A673 (cell line): ENCODE results near the gene GPR179.

Experiments
- EZH2 ChIP-seq: fragments of 200-600 bp; sonication (generic); IDR thresholded peaks from 2 replicates; pipeline ENCODE4 v1.6.1; 2017; ENCODE audit warnings: borderline replicate concordance, low read depth, mild to moderate bottlenecking, mixed read lengths, antibody characterized with exemption, low read length; ENCODE audit not compliant: poor library complexity, severe bottlenecking
- TF ChIP-seq, protein P1 (sequence below): fragments of 300-800, 200-600 bp; sonication (generic); conservative IDR thresholded peaks from 2 replicates; pipeline ENCODE4 v1.5.1; 2017; ENCODE audit warnings: low read depth, mild to moderate bottlenecking, antibody characterized with exemption, low read length, moderate library complexity, mixed read lengths

DNA sequence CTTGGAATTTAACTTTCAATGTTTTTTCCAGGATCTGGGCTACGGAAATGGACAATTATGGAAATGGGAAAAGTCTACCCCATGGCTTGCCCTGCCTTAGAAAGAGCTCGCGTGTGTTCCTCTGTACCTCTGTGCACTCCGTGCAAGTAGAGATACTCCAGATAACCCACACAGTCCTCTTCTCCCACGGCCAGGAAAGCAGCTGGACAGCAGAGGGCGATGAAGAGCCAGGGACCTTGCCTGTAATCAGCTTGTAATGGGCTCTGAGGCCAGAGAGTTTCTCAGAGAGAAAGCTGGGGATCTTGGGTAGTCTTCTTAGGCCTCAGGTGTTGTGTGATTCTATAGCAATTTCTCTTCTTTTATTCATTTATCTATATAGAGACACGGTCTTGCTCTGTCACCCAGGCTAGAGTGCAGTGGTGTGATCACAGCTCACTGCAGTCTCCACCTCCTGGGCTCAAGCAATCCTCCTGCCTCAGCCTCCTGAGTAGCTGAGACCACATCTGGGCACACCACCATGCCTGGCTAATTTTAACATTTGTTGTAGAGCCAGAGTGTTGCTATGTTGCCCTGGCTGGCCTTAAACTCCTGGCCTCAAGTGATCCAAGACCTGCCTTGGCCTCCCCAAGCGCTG, 5.5 kb upstream of the GPR179 start:
- TF ChIP-seq, protein P1, sequence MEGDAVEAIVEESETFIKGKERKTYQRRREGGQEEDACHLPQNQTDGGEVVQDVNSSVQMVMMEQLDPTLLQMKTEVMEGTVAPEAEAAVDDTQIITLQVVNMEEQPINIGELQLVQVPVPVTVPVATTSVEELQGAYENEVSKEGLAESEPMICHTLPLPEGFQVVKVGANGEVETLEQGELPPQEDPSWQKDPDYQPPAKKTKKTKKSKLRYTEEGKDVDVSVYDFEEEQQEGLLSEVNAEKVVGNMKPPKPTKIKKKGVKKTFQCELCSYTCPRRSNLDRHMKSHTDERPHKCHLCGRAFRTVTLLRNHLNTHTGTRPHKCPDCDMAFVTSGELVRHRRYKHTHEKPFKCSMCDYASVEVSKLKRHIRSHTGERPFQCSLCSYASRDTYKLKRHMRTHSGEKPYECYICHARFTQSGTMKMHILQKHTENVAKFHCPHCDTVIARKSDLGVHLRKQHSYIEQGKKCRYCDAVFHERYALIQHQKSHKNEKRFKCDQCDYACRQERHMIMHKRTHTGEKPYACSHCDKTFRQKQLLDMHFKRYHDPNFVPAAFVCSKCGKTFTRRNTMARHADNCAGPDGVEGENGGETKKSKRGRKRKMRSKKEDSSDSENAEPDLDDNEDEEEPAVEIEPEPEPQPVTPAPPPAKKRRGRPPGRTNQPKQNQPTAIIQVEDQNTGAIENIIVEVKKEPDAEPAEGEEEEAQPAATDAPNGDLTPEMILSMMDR: peak; percentile 74
- no peak for TF ChIP-seq EZH2
